H1 (cell line): ENCODE measurements around the gene CAPN13. TPM values are rescaled to one million over a fixed set of nuclear protein-coding genes. Genes with fewer than 3 reads are reported as not detected.

ENCODE experiments used
- JUN ChIP-seq: IDR thresholded peaks from 2 replicates; pipeline ENCODE4 v1.6.1; 2011; ENCODE audit warnings: low read depth, mild to moderate bottlenecking, improper control_type of control experiment, low read length
- RBBP5 ChIP-seq: IDR thresholded peaks from 2 replicates; pipeline ENCODE4 v1.7.1; 2012; ENCODE audit warnings: low read depth, mild to moderate bottlenecking, inconsistent platforms, low read length, moderate library complexity, borderline replicate concordance
- SIX5 ChIP-seq: IDR thresholded peaks from 2 replicates; pipeline ENCODE4 v1.6.1; 2011; ENCODE audit warnings: mild to moderate bottlenecking, low read depth, low read length
- TBP ChIP-seq: IDR thresholded peaks from 2 replicates; pipeline ENCODE4 v1.6.1; 2011; ENCODE audit warnings: low read depth, low read length, improper control_type of control experiment
- polyA plus RNA-seq, 7 experiments: library from polyadenylated mRNA; depleted of rRNA in 3 of 7; stranded (reverse) in 5 of 7; unstranded in 2 of 7; fragments of >200 nt in 5 of 7; fragments of 200-250 nt in 2 of 7; gene quantifications; 1 replicate in 5 of 7; 2 replicates in 1 of 7; 4 replicates in 1 of 7; pipeline versions ENCODE4 v1.2.1 to v1.2.3, GENCODE V29; 2011 to 2013; ENCODE audit warnings: missing spikeins in 2 of 7, mixed read lengths in 2 of 7
- total RNA-seq: library from RNA; stranded (reverse); fragmentation: NEBNext Ultra II Directional; extraction: Animal tissue kit (Norgen Biotek cat#: 25700); gene quantifications from 2 replicates; pipeline ENCODE4 v1.2.1, GENCODE V29; 2021

CAPN13 gene
- total and polyA plus RNA-seq, 2 of the 8 experiments (the other 6 are each of a cell fraction or from before 2014, with no cell fraction given) = 2.4 TPM

DNA sequence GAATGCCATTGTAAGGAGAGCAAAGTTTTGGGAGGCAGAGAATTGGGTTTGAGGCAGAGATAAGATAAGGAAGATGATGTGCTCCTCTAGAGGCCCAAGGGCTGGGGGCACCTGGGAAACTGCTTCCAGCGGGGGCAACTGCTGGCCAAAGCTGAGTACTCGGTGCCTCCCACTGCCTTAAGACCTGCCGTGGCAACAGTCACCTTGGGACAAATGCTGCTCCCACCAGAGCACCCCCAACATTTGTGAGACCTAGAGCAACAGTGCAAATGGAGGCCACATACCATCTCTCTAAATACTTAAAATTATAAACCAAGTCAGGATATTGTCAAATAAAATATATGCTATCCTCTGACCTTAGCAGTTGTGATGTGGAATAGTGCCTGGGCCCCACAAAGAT lies 127.1 kb downstream of the CAPN13 start (continued):
- no peak for TF ChIP-seq RBBP5
- no peak for TF ChIP-seq SIX5
- TF ChIP-seq JUN = no peak
- no peak for TF ChIP-seq TBP
